ENCODE results near the gene STOX2.
"Not testable (repeated sequence)": the region's sequence is repeated elsewhere in the genome, so short reads cannot be mapped to it uniquely, and the experiment has no call there.

The STOX2 gene

GRCh38 chr4:184022679-184023383 is 117.7 kb downstream of the STOX2 start:
- DNase-seq (ENCODE audit: low spot score), result no peak

GRCh38 chr4:184024637-184025036 is 119.5 kb downstream of the STOX2 start:
- DNase-seq (ENCODE audit: low spot score), result no peak

GRCh38 chr4:184028561-184029374 is 123.7 kb downstream of the STOX2 start:
- DNase-seq (ENCODE audit: low spot score), result no peak

GRCh38 chr4:184030036-184030435 is 124.9 kb downstream of the STOX2 start:
- DNase-seq (ENCODE audit: low spot score), result no peak

GRCh38 chr4:184030764-184031163 is 125.7 kb downstream of the STOX2 start:
- DNase-seq (ENCODE audit: low spot score), result no peak

- DNase-seq (ENCODE audit: low spot score), result no peak
Observed at GRCh38 chr4:184032091-184032490, 127.0 kb downstream of the STOX2 start.

- no peak for DNase-seq (ENCODE audit: low spot score)
Observed at GRCh38 chr4:184039963-184040383, 134.9 kb downstream of the STOX2 start.

GRCh38 chr4:184041156-184041555 is 136.0 kb downstream of the STOX2 start:
- DNase-seq (ENCODE audit: low spot score), result no peak

- no peak for DNase-seq (ENCODE audit: low spot score)
Observed at GRCh38 chr4:184046148-184046547, 141.0 kb downstream of the STOX2 start.

- DNase-seq (ENCODE audit: low spot score), result not testable (repeated sequence)
Observed at GRCh38 chr4:184051262-184051661, 146.2 kb downstream of the STOX2 start.

- DNase-seq (ENCODE audit: low spot score), result no peak
Observed at GRCh38 chr4:184052616-184053015, 147.5 kb downstream of the STOX2 start.

- DNase-seq (ENCODE audit: low spot score), result no peak
Observed at GRCh38 chr4:184053434-184053833, 148.3 kb downstream of the STOX2 start.

GRCh38 chr4:184056877-184057276 is 151.8 kb downstream of the STOX2 start:
- DNase-seq (ENCODE audit: low spot score), result no peak

GRCh38 chr4:184058026-184058425 is 152.9 kb downstream of the STOX2 start:
- no peak for DNase-seq (ENCODE audit: low spot score)

- DNase-seq (ENCODE audit: low spot score), result no peak
Observed at GRCh38 chr4:184059099-184059498, 154.0 kb downstream of the STOX2 start.

- DNase-seq (ENCODE audit: low spot score), result no peak
Observed at GRCh38 chr4:184061582-184061981, 156.5 kb downstream of the STOX2 start.

- no peak for DNase-seq (ENCODE audit: low spot score)
Observed at GRCh38 chr4:184062769-184063168, 157.7 kb downstream of the STOX2 start.

- DNase-seq (ENCODE audit: low spot score), result no peak
Observed at GRCh38 chr4:184064877-184065276, 159.8 kb downstream of the STOX2 start.

GRCh38 chr4:184066584-184067300 is 161.6 kb downstream of the STOX2 start:
- DNase-seq (ENCODE audit: low spot score), result no peak

- no peak for DNase-seq (ENCODE audit: low spot score)
Observed at GRCh38 chr4:184067931-184068554, 162.9 kb downstream of the STOX2 start.
